ENCODE results near the gene REXO2. TPM values are rescaled to one million over a fixed set of nuclear protein-coding genes. Genes with fewer than 3 reads are reported as not detected.
A peak's percentile ranks its signal among the peaks of the same experiment; 100 is the strongest.

REXO2 gene
- total RNA-seq, 4 donors from 2014 or later = 24.5 to 150 (median 50.8) TPM

DNA sequence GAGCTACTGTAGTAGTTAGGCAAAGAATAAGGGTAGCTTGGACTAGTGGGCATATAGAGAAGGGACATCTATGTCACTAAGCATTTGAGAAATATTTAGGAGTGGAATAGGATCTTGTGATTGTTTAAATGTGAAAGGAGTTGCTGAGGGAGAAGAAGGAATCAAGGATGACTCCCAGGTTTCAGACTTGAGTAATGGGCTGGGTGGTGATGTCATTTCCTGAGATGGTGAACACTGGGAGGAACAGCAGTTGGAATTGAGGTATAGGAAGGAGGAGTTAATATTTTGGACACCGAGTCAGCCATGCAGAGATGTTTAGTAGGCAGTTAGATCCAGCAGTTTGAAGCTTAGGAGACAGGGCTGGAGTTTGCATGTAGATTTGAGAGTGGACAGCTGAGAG lies 40.1 kb downstream of the REXO2 start:
- Histone ChIP-seq H3K36me3 (no peaks in the 10 kb centered on the region), H3K4me3 (no peak overlapping the region)

DNA sequence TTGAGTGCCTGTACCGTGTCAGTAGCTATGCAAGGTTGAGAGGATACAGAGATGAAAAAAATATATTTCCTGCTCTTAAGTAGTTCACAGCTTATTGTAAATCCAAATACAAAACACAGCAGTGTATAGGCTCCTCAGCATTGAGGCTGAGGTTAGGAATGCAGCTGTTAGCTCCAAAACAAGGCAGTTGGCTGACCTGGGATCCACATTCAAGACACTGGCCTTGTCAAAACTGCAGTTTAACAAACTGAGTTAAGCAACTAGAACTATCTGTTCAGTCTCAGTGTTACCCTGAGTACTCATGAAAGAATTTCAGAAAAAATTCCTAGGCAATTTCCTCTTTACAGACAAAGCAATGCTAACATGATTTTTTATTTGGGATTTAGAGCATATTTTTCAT lies 42.8 kb downstream of the REXO2 start:
- DNase-seq = no peak
- Histone ChIP-seq H3K27ac (no peak overlapping the region), H3K27me3 (no peaks in the 10 kb centered on the region)

More for the DNA sequence above, 40.1 kb downstream of the REXO2 start:
- Histone ChIP-seq H3K9me3 (no peaks in the 10 kb centered on the region), H3K27ac (no peak overlapping the region), H3K27me3 (no peaks in the 10 kb centered on the region), H3K4me1 (no peaks in the 10 kb centered on the region)
- TF ChIP-seq, protein P1, sequence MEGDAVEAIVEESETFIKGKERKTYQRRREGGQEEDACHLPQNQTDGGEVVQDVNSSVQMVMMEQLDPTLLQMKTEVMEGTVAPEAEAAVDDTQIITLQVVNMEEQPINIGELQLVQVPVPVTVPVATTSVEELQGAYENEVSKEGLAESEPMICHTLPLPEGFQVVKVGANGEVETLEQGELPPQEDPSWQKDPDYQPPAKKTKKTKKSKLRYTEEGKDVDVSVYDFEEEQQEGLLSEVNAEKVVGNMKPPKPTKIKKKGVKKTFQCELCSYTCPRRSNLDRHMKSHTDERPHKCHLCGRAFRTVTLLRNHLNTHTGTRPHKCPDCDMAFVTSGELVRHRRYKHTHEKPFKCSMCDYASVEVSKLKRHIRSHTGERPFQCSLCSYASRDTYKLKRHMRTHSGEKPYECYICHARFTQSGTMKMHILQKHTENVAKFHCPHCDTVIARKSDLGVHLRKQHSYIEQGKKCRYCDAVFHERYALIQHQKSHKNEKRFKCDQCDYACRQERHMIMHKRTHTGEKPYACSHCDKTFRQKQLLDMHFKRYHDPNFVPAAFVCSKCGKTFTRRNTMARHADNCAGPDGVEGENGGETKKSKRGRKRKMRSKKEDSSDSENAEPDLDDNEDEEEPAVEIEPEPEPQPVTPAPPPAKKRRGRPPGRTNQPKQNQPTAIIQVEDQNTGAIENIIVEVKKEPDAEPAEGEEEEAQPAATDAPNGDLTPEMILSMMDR (IDR thresholded peaks at IDR 0.05) = no peak
- no peak for TF ChIP-seq POLR2A (IDR thresholded peaks at IDR 0.05)
- no peak for DNase-seq

DNA sequence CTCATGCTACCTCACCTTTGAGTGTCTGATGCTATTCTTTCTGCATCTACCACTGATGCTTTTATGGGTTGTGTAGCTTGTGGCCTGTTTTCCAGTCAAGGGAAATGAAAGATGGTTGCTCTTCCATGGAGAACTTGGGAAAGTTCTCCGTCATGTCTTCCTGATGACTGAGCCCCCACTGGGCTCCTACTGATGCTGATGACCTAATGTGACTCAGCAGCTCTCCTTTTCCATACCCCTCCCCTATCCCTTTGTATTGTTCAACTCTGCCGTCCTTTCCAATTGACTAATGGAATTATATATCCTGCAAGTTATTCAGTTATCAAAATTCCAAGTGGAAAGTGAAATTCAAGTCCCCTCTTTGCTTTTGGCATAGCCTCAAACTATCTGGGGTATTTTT lies 44.7 kb downstream of the REXO2 start:
- Histone ChIP-seq H3K9me3 (no peaks in the 10 kb centered on the region), H3K36me3 (no peaks in the 10 kb centered on the region), H3K27ac (no peak overlapping the region), H3K4me3 (no peak overlapping the region), H3K4me1 (no peaks in the 10 kb centered on the region), H3K27me3 (no peaks in the 10 kb centered on the region)
- no peak for DNase-seq
- TF ChIP-seq, protein P1 (IDR thresholded peaks at IDR 0.05) = no peak
- no peak for TF ChIP-seq POLR2A (IDR thresholded peaks at IDR 0.05)

More for the DNA sequence above, 42.8 kb downstream of the REXO2 start:
- H3K9me3 ChIP-seq = no peaks in the 10 kb centered on the region
- TF ChIP-seq, protein P1 (IDR thresholded peaks at IDR 0.05) = no peak
- no peak for TF ChIP-seq POLR2A (IDR thresholded peaks at IDR 0.05)
- H3K4me3 ChIP-seq = no peak overlapping the region
- no peaks in the 10 kb centered on the region for H3K4me1 ChIP-seq
- no peaks in the 10 kb centered on the region for H3K36me3 ChIP-seq

DNA sequence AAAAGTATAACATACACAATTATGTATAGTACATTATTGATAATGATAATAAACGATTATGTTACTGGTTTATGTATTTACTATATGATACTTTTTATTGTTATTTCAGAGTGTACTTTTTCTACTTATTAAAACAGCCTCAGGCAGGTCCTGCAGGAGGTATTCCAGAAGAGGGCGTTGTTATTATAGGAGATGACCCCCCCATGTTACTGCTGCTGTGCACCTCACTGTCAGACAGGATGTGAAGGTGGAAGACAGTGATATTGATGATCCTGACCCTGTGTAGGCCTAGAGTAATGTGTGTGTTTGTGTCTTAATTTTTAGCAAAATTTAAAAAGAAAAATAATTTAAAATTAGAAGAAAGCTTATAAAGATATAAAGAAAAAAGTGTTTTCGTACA lies 57.6 kb downstream of the REXO2 start:
- no peaks in the 10 kb centered on the region for H3K4me1 ChIP-seq
- H3K27me3 ChIP-seq = no peaks in the 10 kb centered on the region
- no peak overlapping the region for H3K27ac ChIP-seq
- H3K36me3 ChIP-seq = no peaks in the 10 kb centered on the region
- H3K4me3 ChIP-seq = no peak overlapping the region
- DNase-seq = no peak
- TF ChIP-seq, protein P1 (IDR thresholded peaks at IDR 0.05) = peak in 1 of 6 experiments; percentile 23
- no peak for TF ChIP-seq POLR2A (IDR thresholded peaks at IDR 0.05)
- H3K9me3 ChIP-seq = no peaks in the 10 kb centered on the region

GRCh38 chr11:114499756-114500155 lies 60.5 kb downstream of the REXO2 start:
- no peak for DNase-seq
- TF ChIP-seq POLR2A (IDR thresholded peaks at IDR 0.05) = no peak
- TF ChIP-seq, protein P1 (IDR thresholded peaks at IDR 0.05) = no peak
- Histone ChIP-seq H3K4me3 (no peak overlapping the region), H3K9me3 (no peaks in the 10 kb centered on the region), H3K36me3 (no peaks in the 10 kb centered on the region), H3K27me3 (no peaks in the 10 kb centered on the region), H3K27ac (no peak overlapping the region), H3K4me1 (no peaks in the 10 kb centered on the region)

Other genes with a start within 250 kb of the REXO2 start
- 100 to 1,000 TPM in 3 of 4 donors, 10 to 100 TPM in 1; 43.6 to 413 (median 187) TPM for gene NNMT, start 143.1 kb upstream of the REXO2 start, total RNA-seq
- 10 to 100 TPM in 3 of 4 donors, 1 to 10 TPM in 1; 5.9 to 15.4 (median 12.1) TPM for gene C11orf71, start 39.0 kb upstream of the REXO2 start, total RNA-seq
- 10 to 100 TPM; 12.4 to 25.6 (median 19.3) TPM for gene RBM7, start 38.8 kb upstream of the REXO2 start, total RNA-seq
- gene NXPE1, start 120.4 kb downstream of the REXO2 start, total RNA-seq = 10 to 100 TPM in 3 of 4 donors, 1 to 10 TPM in 1; 6.6 to 23.2 (median 18.6) TPM
- gene NXPE4, start 156.3 kb downstream of the REXO2 start, total RNA-seq = 1 to 10 TPM in 1 of 4 donors, under 1 TPM in 2, not detected in 1; 0.53 to 3.5 (median 0.67) TPM
- 1 to 10 TPM; 2.8 to 9.9 (median 8.0) TPM for gene NXPE2, start 239.1 kb downstream of the REXO2 start, total RNA-seq

Measured in Peyer's patch (tissue), 4 donors.